Ovary (tissue), 10 donors: ENCODE data around the gene DDI1. TPM values are rescaled to one million over a fixed set of nuclear protein-coding genes. Genes with fewer than 3 reads are reported as not detected.
A peak's percentile ranks its signal among the peaks of the same experiment; 100 is the strongest.

Source experiments
- DNase-seq, 5 donors: peaks; one replicate each; pipeline ENCODE4 v3.0.0-alpha.2; 2019 to 2020
- H3K27ac ChIP-seq, 2 donors: fragments of 200-600 bp; one replicate each; pipeline versions ENCODE4 v1.5.1 to v1.8.0; 2019 to 2022
- H3K27me3 ChIP-seq: fragments of 200-600 bp; one replicate; pipeline ENCODE4 v1.8.0; 2022
- H3K36me3 ChIP-seq: fragments of 200-600 bp; sonication (generic); one replicate; pipeline ENCODE4 v1.5.1; 2019
- H3K4me1 ChIP-seq: one replicate; pipeline ENCODE4 v1.8.1; 2013; ENCODE audit warnings: mild to moderate bottlenecking, moderate library complexity; ENCODE audit not compliant: insufficient read depth
- H3K4me3 ChIP-seq: fragments of 200-600 bp; sonication (generic); one replicate; pipeline ENCODE4 v1.5.1; 2017
- H3K9me3 ChIP-seq, 2 donors: fragments of 200-600 bp in 1 of 2; sonication (generic) in 1 of 2; one replicate each; pipeline versions ENCODE4 v1.5.1 to v1.8.1; 2013 to 2019; ENCODE audit warnings: mild to moderate bottlenecking in 1 of 2, moderate library complexity in 1 of 2
- EP300 ChIP-seq: sonication (generic); formaldehyde crosslinking; IDR thresholded peaks from one replicate; pipeline ENCODE4 v1.6.1; 2017; ENCODE audit warnings: antibody characterized with exemption
- POLR2A ChIP-seq: fragments of 450-650 bp; IDR thresholded peaks from one replicate; pipeline ENCODE4 v1.6.1; 2017; ENCODE audit warnings: antibody characterized with exemption, mild to moderate bottlenecking, moderate library complexity
- WGBS, 3 donors: extraction: QIAGEN DNeasy Blood & Tissue Kit in 1 of 3; methylation state at CpG; one replicate each; pipeline versions ENCODE4 v1.1.5 to v1.1.7; 2013 to 2017; 5-methylcytosine and 5-hydroxymethylcytosine counted together
- intact Hi-C, 4 donors: fragments of 100-400 bp; cut with DNase I; formaldehyde crosslinking; loops; one replicate each; pipeline versions ENCODE4 v1.11.0 to v1.15.1; 2022 to 2023
- long read RNA-seq, 3 donors: library from polyadenylated mRNA in 2 of 3; unstranded in 2 of 3; transcript quantifications; one replicate each; pipeline ENCODE4 v2.0.0 and lab custom pipeline, GENCODE V29; 2021 to 2026
- polyA plus RNA-seq, 2 donors: library from polyadenylated mRNA; stranded (reverse); fragments of 200-250 nt in 1 of 2; fragments of 350-450 nt in 1 of 2; fragmentation: Illumina TruSeq in 1 of 2; extraction: RNeasy Lipid Tissue Mini Kit (QIAGEN cat#74804) in 1 of 2; gene quantifications; one replicate each; pipeline ENCODE4 v1.2.3, GENCODE V29; 2013 to 2014
- total RNA-seq, 7 donors: library from RNA; depleted of rRNA in 2 of 7; stranded (reverse); fragments of >200 nt in 2 of 7; fragmentation: NEBNext Ultra II Directional in 3 of 7; extraction: Animal tissue kit (Norgen Biotek cat#: 25700) in 3 of 7; gene quantifications; one replicate each; pipeline versions ENCODE4 v1.1.0 to v1.2.4, GENCODE V29; 2016 to 2023
- TF ChIP-seq, protein P1 (sequence below), 3 donors: fragments of 450-650 bp in 2 of 3; fragments of 200-600 bp in 1 of 3; IDR thresholded peaks; one replicate each; pipeline versions ENCODE4 v1.5.1 to v1.8.0; 2016 to 2022; ENCODE audit warnings: antibody characterized with exemption in 3 of 3, mild to moderate bottlenecking in 1 of 3
- donor health status: DM: no; HTN: no; CAD: no; lungs with moderate emphysema.
- donor health status: DM: no; HTN: no; CAD: no.
- donor health status: Bipolar disorder and iron deficiency.
- donor health status: DM: yes; HTN: yes; CAD: no.
- donor health status: DM: no; HTN: no; CAD: no.
- donor health status: DM: yes; HTN: yes; CAD: no.

Gene DDI1
- total RNA-seq (not detected), polyA plus RNA-seq (not detected)
- long read RNA-seq, donor 1 = 0 reads
- long read RNA-seq, donor 2 = 0 reads
- long read RNA-seq, donor 3 = 0 reads

DNA sequence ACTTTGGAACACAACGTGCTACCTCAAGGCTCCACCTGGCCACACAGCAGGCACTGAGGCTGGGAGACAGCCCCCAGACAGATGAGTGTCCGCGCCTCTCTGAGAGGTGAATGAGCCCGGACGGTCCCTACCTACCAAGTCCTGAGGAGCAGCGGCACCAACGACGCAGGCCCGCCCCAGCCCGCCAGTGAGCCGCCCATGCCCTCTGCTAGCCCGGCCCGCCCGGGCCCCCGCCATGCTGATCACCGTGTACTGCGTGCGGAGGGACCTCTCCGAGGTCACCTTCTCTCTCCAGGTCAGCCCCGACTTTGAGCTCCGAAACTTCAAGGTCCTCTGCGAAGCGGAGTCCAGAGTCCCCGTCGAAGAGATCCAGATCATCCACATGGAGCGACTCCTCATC is at the start of gene DDI1:
Gene DDI1 (plus strand): TSS at position 53 of the 400 bp plus-strand sequence. CDS start 183 bp downstream, at position 236.
- H3K4me3 ChIP-seq = no peak within 1 kb of the TSS

DNA sequence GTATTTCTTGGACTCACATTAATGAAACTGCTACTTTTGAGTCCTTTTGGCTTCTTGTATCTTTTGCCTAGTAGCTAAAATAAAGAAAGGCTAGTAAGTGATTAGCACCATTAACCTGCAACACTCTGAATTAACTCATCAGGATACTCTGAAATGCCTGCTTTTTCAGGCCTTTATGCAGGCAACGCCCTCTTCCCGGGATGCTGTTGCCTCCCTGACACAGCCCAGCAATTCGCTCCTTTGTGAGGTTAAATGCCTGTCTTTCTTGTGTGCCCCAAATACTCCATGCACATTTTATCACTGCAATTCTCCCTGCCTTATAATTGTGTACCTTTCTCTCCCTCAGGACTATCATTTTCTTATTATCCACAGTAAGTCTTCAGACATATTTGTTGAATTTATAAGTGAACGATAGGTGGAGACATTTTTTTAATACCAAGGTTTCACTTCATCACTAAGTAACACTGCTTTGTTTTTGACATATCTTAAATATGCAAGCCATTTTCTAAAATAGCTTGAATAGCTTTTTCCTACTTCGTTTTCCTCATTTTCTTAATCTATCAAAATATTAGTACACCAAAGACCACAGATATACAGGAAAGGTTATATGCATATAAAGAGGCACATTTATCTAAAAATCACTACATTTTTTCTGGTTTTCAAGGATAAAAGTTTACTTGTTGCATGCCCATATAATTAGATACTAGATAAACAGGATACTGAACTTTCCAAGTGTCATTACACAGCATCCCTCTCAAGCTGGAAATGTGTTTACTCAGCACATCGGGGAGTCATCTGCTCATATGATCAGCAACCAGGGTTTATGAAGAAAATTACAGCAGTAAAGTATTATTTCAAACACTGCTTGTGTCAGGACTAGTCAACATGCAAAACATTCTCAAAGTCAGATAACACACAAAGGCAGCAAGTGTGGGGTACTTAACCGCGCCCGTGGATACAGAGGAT is 48.5 kb upstream of the DDI1 start:
- Histone ChIP-seq H3K27me3 (no peaks in the 10 kb centered on the region), H3K9me3 (no peaks in the 10 kb centered on the region), H3K4me1 (peaks cover 2% of the 10 kb centered on the region), H3K27ac (no peak overlapping the region), H3K36me3 (no peaks in the 10 kb centered on the region), H3K4me3 (no peak overlapping the region)
- no peak for TF ChIP-seq EP300
- TF ChIP-seq, protein P1, sequence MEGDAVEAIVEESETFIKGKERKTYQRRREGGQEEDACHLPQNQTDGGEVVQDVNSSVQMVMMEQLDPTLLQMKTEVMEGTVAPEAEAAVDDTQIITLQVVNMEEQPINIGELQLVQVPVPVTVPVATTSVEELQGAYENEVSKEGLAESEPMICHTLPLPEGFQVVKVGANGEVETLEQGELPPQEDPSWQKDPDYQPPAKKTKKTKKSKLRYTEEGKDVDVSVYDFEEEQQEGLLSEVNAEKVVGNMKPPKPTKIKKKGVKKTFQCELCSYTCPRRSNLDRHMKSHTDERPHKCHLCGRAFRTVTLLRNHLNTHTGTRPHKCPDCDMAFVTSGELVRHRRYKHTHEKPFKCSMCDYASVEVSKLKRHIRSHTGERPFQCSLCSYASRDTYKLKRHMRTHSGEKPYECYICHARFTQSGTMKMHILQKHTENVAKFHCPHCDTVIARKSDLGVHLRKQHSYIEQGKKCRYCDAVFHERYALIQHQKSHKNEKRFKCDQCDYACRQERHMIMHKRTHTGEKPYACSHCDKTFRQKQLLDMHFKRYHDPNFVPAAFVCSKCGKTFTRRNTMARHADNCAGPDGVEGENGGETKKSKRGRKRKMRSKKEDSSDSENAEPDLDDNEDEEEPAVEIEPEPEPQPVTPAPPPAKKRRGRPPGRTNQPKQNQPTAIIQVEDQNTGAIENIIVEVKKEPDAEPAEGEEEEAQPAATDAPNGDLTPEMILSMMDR (IDR thresholded peaks at IDR 0.05) = no peak
- no peak for TF ChIP-seq POLR2A
- intact Hi-C loops = no loop called here
- DNase-seq = no peak
- 61 to 66% (median 62%) methylated on average over 9 of the region's 9 CpGs for WGBS, 3 donors

More for the DNA sequence above, at the start of gene DDI1:
- TF ChIP-seq, protein P1 (IDR thresholded peaks at IDR 0.05) = no peak
- TF ChIP-seq POLR2A (no peak), EP300 (no peak)
- Histone ChIP-seq H3K4me1 (peaks cover 3% of the 10 kb centered on the region), H3K9me3 (no peaks in the 10 kb centered on the region), H3K36me3 (no peaks in the 10 kb centered on the region), H3K27ac (no peak within 1 kb of the TSS), H3K27me3 (no peaks in the 10 kb centered on the region)
- 98% methylated on average over 26 of the region's 26 CpGs for WGBS, 3 donors
- peak in 2 of 5 donors; percentile 20 to 39 for DNase-seq
- intact Hi-C loops = no loop called here

DNA sequence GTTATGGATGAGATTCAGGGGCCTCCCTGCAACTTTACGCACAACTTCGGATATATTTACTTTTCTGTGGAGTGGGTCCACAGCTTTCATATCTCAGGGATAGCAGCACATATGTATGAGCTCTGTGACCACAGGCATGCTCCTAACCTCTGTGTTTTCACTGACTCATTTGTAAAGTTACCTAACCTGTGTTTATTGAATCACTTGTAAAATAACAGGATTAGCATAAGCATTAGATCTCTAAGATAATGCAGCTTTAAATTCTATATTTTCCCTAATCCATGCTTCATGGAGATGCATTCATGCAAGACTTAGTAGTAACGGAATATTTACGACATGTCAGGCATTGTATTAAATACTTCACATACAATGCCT is 47.9 kb upstream of the DDI1 start:
- Histone ChIP-seq H3K4me1 (peaks cover 2% of the 10 kb centered on the region), H3K27ac (no peak overlapping the region), H3K36me3 (no peaks in the 10 kb centered on the region), H3K27me3 (no peaks in the 10 kb centered on the region), H3K9me3 (no peaks in the 10 kb centered on the region), H3K4me3 (no peak overlapping the region)
- no peak for DNase-seq
- TF ChIP-seq, protein P1 (IDR thresholded peaks at IDR 0.05) = no peak
- TF ChIP-seq POLR2A (no peak), EP300 (no peak)
- 62 to 86% (median 67%) methylated on average over 4 of the region's 4 CpGs for WGBS, 3 donors
- intact Hi-C loops = no loop called here

DNA sequence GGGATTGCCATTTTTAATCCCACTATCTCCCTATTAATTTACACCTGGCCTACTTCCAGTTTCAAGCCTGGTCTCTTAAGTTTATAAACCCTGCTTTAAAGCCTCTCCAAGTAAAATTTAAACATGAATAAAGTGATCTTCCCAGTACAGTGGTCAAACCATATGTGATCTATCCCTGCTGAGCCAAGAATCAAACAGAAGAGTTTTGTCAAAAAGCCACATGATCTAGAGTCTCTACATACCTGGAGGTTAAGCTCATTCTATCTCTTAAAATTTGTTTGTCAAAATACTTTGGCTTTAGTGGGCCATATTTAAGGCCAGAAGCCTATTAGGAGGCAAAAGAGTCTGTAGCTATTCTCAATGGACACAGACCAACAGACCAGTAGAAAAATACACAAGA is 42.9 kb upstream of the DDI1 start:
- Histone ChIP-seq H3K27ac (no peak overlapping the region), H3K9me3 (no peaks in the 10 kb centered on the region), H3K27me3 (no peaks in the 10 kb centered on the region), H3K4me1 (peaks cover under 1% of the 10 kb centered on the region), H3K4me3 (no peak overlapping the region), H3K36me3 (no peaks in the 10 kb centered on the region)
- intact Hi-C loops = no loop called here
- TF ChIP-seq POLR2A (no peak), EP300 (no peak)
- TF ChIP-seq, protein P1 (IDR thresholded peaks at IDR 0.05) = no peak
- no peak for DNase-seq
